Subcutaneous adipose tissue (tissue), 4 donors: ENCODE results near the gene HOMER3. TPM values are rescaled to one million over a fixed set of nuclear protein-coding genes. Genes with fewer than 3 reads are reported as not detected.

Source experiments
- CTCF ChIP-seq: fragments of 450-650 bp; IDR thresholded peaks from one replicate; pipeline ENCODE4 v1.5.1; 2016; ENCODE audit warnings: low read depth, mild to moderate bottlenecking, control low read depth, antibody characterized with exemption, moderate library complexity
- total RNA-seq, 4 donors: library from RNA; depleted of rRNA; stranded (reverse); fragments of >200 nt; gene quantifications; one replicate each; pipeline ENCODE4 v1.1.0, GENCODE V29; 2016

Gene HOMER3
- total RNA-seq, 4 donors from 2014 or later: 7.5 to 60.2 (median 41.1) TPM

- no peak for TF ChIP-seq CTCF
Measured at GRCh38 chr19:18931316-18932162, 9.5 kb downstream of the HOMER3 start.

GRCh38 chr19:18929311-18929710 lies 11.7 kb downstream of the HOMER3 start:
- no peak for TF ChIP-seq CTCF

- TF ChIP-seq CTCF: no peak
Measured at GRCh38 chr19:18928018-18928805, 12.8 kb downstream of the HOMER3 start.

- no peak for TF ChIP-seq CTCF
Measured at GRCh38 chr19:18924684-18925213, 16.3 kb downstream of the HOMER3 start.

- TF ChIP-seq CTCF: no peak
Measured at GRCh38 chr19:18922228-18922985, 18.6 kb downstream of the HOMER3 start.

GRCh38 chr19:18921593-18921992 lies 19.4 kb downstream of the HOMER3 start:
- no peak for TF ChIP-seq CTCF

- TF ChIP-seq CTCF: no peak
Measured at GRCh38 chr19:18920400-18920799, 20.6 kb downstream of the HOMER3 start.
